Smooth muscle cell (in vitro differentiated cells): ENCODE results near the gene GARRE1. TPM values are rescaled to one million over a fixed set of nuclear protein-coding genes. Genes with fewer than 3 reads are reported as not detected.
"Not testable (repeated sequence)": the region's sequence is repeated elsewhere in the genome, so short reads cannot be mapped to it uniquely, and the experiment has no call there.

ENCODE experiments used
- DNase-seq: peaks from one replicate; lab custom pipeline; 2025; ENCODE audit not compliant: unreplicated experiment; lab: John Stamatoyannopoulos, UW
- H2AFZ ChIP-seq: fragments of 200-600 bp; sonication (generic); 2 replicates; pipeline ENCODE4 v1.6.0; 2016; ENCODE audit warnings: antibody characterized with exemption, low read depth, mild to moderate bottlenecking
- H3F3A ChIP-seq: fragments of 200-600 bp; sonication (generic); 2 replicates; pipeline ENCODE4 v1.6.0; 2017; ENCODE audit warnings: antibody characterized with exemption, low read depth
- H3K27ac ChIP-seq: fragments of 200-600 bp; sonication (generic); 2 replicates; pipeline ENCODE4 v1.5.1; 2016; ENCODE audit warnings: low read depth, mild to moderate bottlenecking
- H3K27me3 ChIP-seq: fragments of 200-600 bp; sonication (generic); 2 replicates; pipeline ENCODE4 v1.6.1; 2016; ENCODE audit warnings: low read depth, mild to moderate bottlenecking
- H3K36me3 ChIP-seq: fragments of 200-600 bp; sonication (generic); 2 replicates; pipeline ENCODE4 v1.5.1; 2016; ENCODE audit warnings: low read depth
- H3K4me1 ChIP-seq: fragments of 200-600 bp; sonication (generic); 2 replicates; pipeline ENCODE4 v1.5.1; 2016; ENCODE audit warnings: low read depth
- H3K4me2 ChIP-seq: fragments of 200-600 bp; sonication (generic); 2 replicates; pipeline ENCODE4 v1.6.0; 2016; ENCODE audit warnings: mild to moderate bottlenecking
- H3K4me3 ChIP-seq: fragments of 200-600 bp; sonication (generic); 2 replicates; pipeline ENCODE4 v1.5.1; 2016; ENCODE audit warnings: mild to moderate bottlenecking
- H3K79me2 ChIP-seq: fragments of 200-600 bp; sonication (generic); 2 replicates; pipeline ENCODE4 v1.6.0; 2016; ENCODE audit warnings: low read depth, mild to moderate bottlenecking
- H3K9ac ChIP-seq: fragments of 200-600 bp; sonication (generic); 2 replicates; pipeline ENCODE4 v1.6.0; 2016; ENCODE audit warnings: low read depth
- H3K9me3 ChIP-seq: fragments of 200-600 bp; sonication (generic); replicated peaks from 2 replicates; pipeline ENCODE4 v1.5.1; 2016; ENCODE audit warnings: low read depth
- H4K20me1 ChIP-seq: fragments of 200-600 bp; sonication (generic); 2 replicates; pipeline ENCODE4 v1.6.0; 2016; ENCODE audit warnings: low read depth
- WGBS: methylation state at CpG from one replicate; pipeline ENCODE4 v1.1.7; 2016; ENCODE audit warnings: low lambda C conversion rate; 5-methylcytosine and 5-hydroxymethylcytosine counted together
- polyA plus RNA-seq: library from polyadenylated mRNA; unstranded; fragments of >200 nt; fragmentation: Nextera tagmentation; extraction: Ambion mirVana; gene quantifications from 2 replicates; pipeline ENCODE4 v1.2.1, GENCODE V29; 2016
- total RNA-seq: library from RNA; depleted of rRNA; stranded (reverse); fragments of >200 nt; gene quantifications from 2 replicates; pipeline ENCODE4 v1.2.3, GENCODE V29; 2014
- TF ChIP-seq, protein P1 (sequence below): fragments of 200-600 bp; sonication (generic); IDR thresholded peaks from 2 replicates; pipeline ENCODE4 v1.5.1; 2017; ENCODE audit warnings: borderline replicate concordance, mild to moderate bottlenecking, antibody characterized with exemption; ENCODE audit not compliant: insufficient read depth, poor library complexity, severe bottlenecking

GARRE1 gene
- total and polyA plus RNA-seq, 2 experiments from 2014 or later = 7.0 to 15.6 TPM

GRCh38 chr19:34213283-34213682, 41.1 kb upstream of the GARRE1 start:
- H3K36me3 ChIP-seq = peaks cover 10% of the 10 kb centered on the region
- 99% methylated on average over 2 of the region's 2 CpGs for WGBS

GRCh38 chr19:34214040-34214439, 40.3 kb upstream of the GARRE1 start:
- WGBS = 95% methylated on average over 4 of the region's 4 CpGs
- no peaks in the 10 kb centered on the region for H3K27me3 ChIP-seq
- H3K79me2 ChIP-seq = peaks cover 31% of the 10 kb centered on the region

More at GRCh38 chr19:34213283-34213682, 41.1 kb upstream of the GARRE1 start:
- H3K27ac ChIP-seq = no peak overlapping the region
- peaks cover 95% of the 10 kb centered on the region for H4K20me1 ChIP-seq
- H3K79me2 ChIP-seq = peaks cover 35% of the 10 kb centered on the region
- DNase-seq = no peak
- peaks cover 18% of the 10 kb centered on the region for H3F3A ChIP-seq
- TF ChIP-seq, protein P1, sequence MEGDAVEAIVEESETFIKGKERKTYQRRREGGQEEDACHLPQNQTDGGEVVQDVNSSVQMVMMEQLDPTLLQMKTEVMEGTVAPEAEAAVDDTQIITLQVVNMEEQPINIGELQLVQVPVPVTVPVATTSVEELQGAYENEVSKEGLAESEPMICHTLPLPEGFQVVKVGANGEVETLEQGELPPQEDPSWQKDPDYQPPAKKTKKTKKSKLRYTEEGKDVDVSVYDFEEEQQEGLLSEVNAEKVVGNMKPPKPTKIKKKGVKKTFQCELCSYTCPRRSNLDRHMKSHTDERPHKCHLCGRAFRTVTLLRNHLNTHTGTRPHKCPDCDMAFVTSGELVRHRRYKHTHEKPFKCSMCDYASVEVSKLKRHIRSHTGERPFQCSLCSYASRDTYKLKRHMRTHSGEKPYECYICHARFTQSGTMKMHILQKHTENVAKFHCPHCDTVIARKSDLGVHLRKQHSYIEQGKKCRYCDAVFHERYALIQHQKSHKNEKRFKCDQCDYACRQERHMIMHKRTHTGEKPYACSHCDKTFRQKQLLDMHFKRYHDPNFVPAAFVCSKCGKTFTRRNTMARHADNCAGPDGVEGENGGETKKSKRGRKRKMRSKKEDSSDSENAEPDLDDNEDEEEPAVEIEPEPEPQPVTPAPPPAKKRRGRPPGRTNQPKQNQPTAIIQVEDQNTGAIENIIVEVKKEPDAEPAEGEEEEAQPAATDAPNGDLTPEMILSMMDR = no peak
- no peak overlapping the region for H3K4me3 ChIP-seq
- no peak overlapping the region for H2AFZ ChIP-seq
- no peaks in the 10 kb centered on the region for H3K27me3 ChIP-seq
- no peak overlapping the region for H3K9ac ChIP-seq
- no peaks in the 10 kb centered on the region for H3K4me1 ChIP-seq
- no peaks in the 10 kb centered on the region for H3K9me3 ChIP-seq
- H3K4me2 ChIP-seq = no peak overlapping the region

GRCh38 chr19:34215006-34215665, 39.2 kb upstream of the GARRE1 start:
- no peaks in the 10 kb centered on the region for H3K27me3 ChIP-seq
- no peaks in the 10 kb centered on the region for H3K4me1 ChIP-seq
- TF ChIP-seq, protein P1 = no peak
- H3K9me3 ChIP-seq = no peaks in the 10 kb centered on the region
- no peak overlapping the region for H3K27ac ChIP-seq
- no peak overlapping the region for H3K4me3 ChIP-seq
- H3K9ac ChIP-seq = no peak overlapping the region
- H2AFZ ChIP-seq = no peak overlapping the region
- H4K20me1 ChIP-seq = peaks cover 95% of the 10 kb centered on the region
- H3K79me2 ChIP-seq = peaks cover 32% of the 10 kb centered on the region
- H3K4me2 ChIP-seq = no peak overlapping the region
- H3K36me3 ChIP-seq = peaks cover 3% of the 10 kb centered on the region
- 100% methylated on average over 3 of the region's 3 CpGs for WGBS
- no peak for DNase-seq
- H3F3A ChIP-seq = peaks cover 28% of the 10 kb centered on the region

More at GRCh38 chr19:34214040-34214439, 40.3 kb upstream of the GARRE1 start:
- Histone ChIP-seq H3K9ac (no peak overlapping the region), H3K9me3 (no peaks in the 10 kb centered on the region), H4K20me1 (peaks cover 95% of the 10 kb centered on the region), H3K36me3 (peaks cover 6% of the 10 kb centered on the region), H3K4me1 (no peaks in the 10 kb centered on the region), H3K4me2 (no peak overlapping the region), H2AFZ (no peak overlapping the region), H3F3A (peaks cover 23% of the 10 kb centered on the region), H3K27ac (no peak overlapping the region), H3K4me3 (no peak overlapping the region)
- TF ChIP-seq, protein P1 = no peak
- DNase-seq = no peak

DNA sequence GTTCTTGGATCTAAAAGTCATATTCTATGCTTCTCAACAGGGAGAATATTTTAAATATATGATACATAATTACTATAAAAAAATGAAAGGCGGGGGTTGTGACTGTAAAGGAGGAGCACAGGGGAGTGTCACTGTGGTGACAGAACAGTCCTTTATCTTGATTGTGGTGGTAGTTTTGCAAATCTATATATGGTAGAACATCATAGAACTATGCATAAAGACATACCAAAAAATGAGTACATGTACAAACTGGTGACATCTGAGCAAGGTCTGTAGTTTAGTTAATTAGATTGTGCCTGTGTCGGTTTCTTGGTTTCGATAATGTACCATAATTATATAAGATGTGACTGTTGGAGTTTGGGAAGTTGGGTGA, 38.7 kb upstream of the GARRE1 start:
- Histone ChIP-seq H3K4me2 (no peak overlapping the region), H3K4me1 (no peaks in the 10 kb centered on the region), H3K36me3 (peaks cover 3% of the 10 kb centered on the region), H3K27me3 (no peaks in the 10 kb centered on the region), H3K27ac (no peak overlapping the region), H3K9ac (no peak overlapping the region), H3K79me2 (peaks cover 34% of the 10 kb centered on the region), H3K4me3 (no peak overlapping the region), H2AFZ (no peak overlapping the region), H3F3A (peaks cover 28% of the 10 kb centered on the region), H3K9me3 (no peaks in the 10 kb centered on the region), H4K20me1 (peaks cover 95% of the 10 kb centered on the region)
- TF ChIP-seq, protein P1 = no peak
- no peak for DNase-seq
- WGBS = 97% methylated on average over 3 of the region's 3 CpGs

GRCh38 chr19:34216745-34217219, 37.6 kb upstream of the GARRE1 start:
- H3F3A ChIP-seq = peaks cover 28% of the 10 kb centered on the region
- not testable (repeated sequence) for H3K4me1 ChIP-seq, DNase-seq, H3K9ac ChIP-seq, H2AFZ ChIP-seq, H3K36me3 ChIP-seq, H3K4me3 ChIP-seq, H3K27me3 ChIP-seq, H3K9me3 ChIP-seq, H3K27ac ChIP-seq, H3K4me2 ChIP-seq
- 85% methylated on average over 14 of the region's 14 CpGs for WGBS
- peaks cover 36% of the 10 kb centered on the region for H3K79me2 ChIP-seq
- H4K20me1 ChIP-seq = peaks cover 97% of the 10 kb centered on the region
